OCI-LY3 (cell line): Measurements from ENCODE around the gene TEDC2.
A peak's percentile ranks its signal among the peaks of the same experiment; 100 is the strongest.

Source experiments
- H2AFZ ChIP-seq: fragments of 200-600, 300-600 bp; shearing (Covaris generic); 2 replicates; pipeline ENCODE4 v1.6.0; 2014; ENCODE audit warnings: antibody characterized with exemption, low read depth, low read length
- H3K27ac ChIP-seq: fragments of 200-600, 300-600 bp; sonication (generic); 2 replicates; pipeline ENCODE4 v1.5.1; 2014; ENCODE audit warnings: mild to moderate bottlenecking, low read length, moderate library complexity, mixed read lengths
- H3K27me3 ChIP-seq: fragments of 200-600, 300-600 bp; sonication (generic); 2 replicates; pipeline ENCODE4 v1.6.1; 2014; ENCODE audit warnings: low read depth, low read length, mixed read lengths
- H3K36me3 ChIP-seq: fragments of 200-600, 300-600 bp; sonication (generic); replicated peaks from 2 replicates; pipeline ENCODE3; 2014; ENCODE audit warnings: low read depth, low read length, mixed read lengths
- H3K4me1 ChIP-seq: fragments of 300-600, 200-600 bp; sonication (generic); 2 replicates; pipeline ENCODE4 v1.6.1; 2014; ENCODE audit warnings: low read length, mixed read lengths
- H3K4me2 ChIP-seq: fragments of 200-600, 300-600 bp; sonication (generic); 2 replicates; pipeline ENCODE4 v1.6.1; 2014; ENCODE audit warnings: low read length, mixed read lengths
- H3K4me3 ChIP-seq: fragments of 300-600, 200-600 bp; sonication (generic); 2 replicates; pipeline ENCODE4 v1.5.1; 2014; ENCODE audit warnings: antibody characterized with exemption, mild to moderate bottlenecking, low read length, moderate library complexity
- H3K79me2 ChIP-seq: fragments of 300-600, 200-600 bp; shearing (Covaris generic); 2 replicates; pipeline ENCODE4 v1.6.1; 2014; ENCODE audit warnings: mild to moderate bottlenecking, low read length, mixed read lengths
- H3K9ac ChIP-seq: fragments of 300-600, 200-600 bp; shearing (Covaris generic); 2 replicates; pipeline ENCODE4 v1.6.0; 2014; ENCODE audit warnings: mild to moderate bottlenecking, low read length, moderate library complexity
- H3K9me3 ChIP-seq: fragments of 200-600, 300-600 bp; shearing (Covaris generic); 2 replicates; pipeline ENCODE4 v1.6.1; 2014; ENCODE audit warnings: low read length, mixed read lengths; ENCODE audit not compliant: insufficient read depth
- H4K20me1 ChIP-seq: fragments of 200-600, 300-600 bp; sonication (generic); 2 replicates; pipeline ENCODE4 v1.6.1; 2016; ENCODE audit warnings: low read length, mixed read lengths; ENCODE audit not compliant: insufficient read depth
- CTCF ChIP-seq: fragments of 200-600, 300-600 bp; sonication (generic); IDR thresholded peaks from 2 replicates; pipeline ENCODE4 v1.5.1; 2014; ENCODE audit warnings: antibody characterized with exemption, low read length, low read depth
- EZH2phosphoT487 ChIP-seq: fragments of 200-600 bp; shearing (Covaris generic); IDR thresholded peaks from 2 replicates; pipeline ENCODE4 v1.6.1; 2018; ENCODE audit warnings: antibody characterized with exemption, mixed run types, low read depth

Gene TEDC2

GRCh38 chr16:2473446-2473926 lies 13.6 kb downstream of the TEDC2 start:
- Histone ChIP-seq H3K9me3 (no peaks in the 10 kb centered on the region), H3K4me2 (peak overlapping the region; percentile 89), H4K20me1 (peaks cover 7% of the 10 kb centered on the region; the same call in 1 of the 2 replicates), H3K4me1 (peaks cover 31% of the 10 kb centered on the region), H3K27ac (no peak overlapping the region), H3K9ac (0 out of 2 replicates have a peak overlapping the region, but pooled peaks have one; percentile 6), H2AFZ (no peak overlapping the region), H3K4me3 (peak overlapping the region; percentile 98), H3K79me2 (peaks cover 11% of the 10 kb centered on the region; the same call in 1 of the 2 replicates), H3K27me3 (peaks cover 21% of the 10 kb centered on the region), H3K36me3 (no peaks in the 10 kb centered on the region)
- TF ChIP-seq CTCF (no peak), EZH2phosphoT487 (no peak)

- H3K36me3 ChIP-seq = no peaks in the 10 kb centered on the region
- H3K4me2 ChIP-seq = peak overlapping the region; percentile 89
- peaks cover 18% of the 10 kb centered on the region for H3K27me3 ChIP-seq
- peak overlapping the region; percentile 63 for H3K27ac ChIP-seq
- peak overlapping the region; percentile 58 for H2AFZ ChIP-seq
- peak overlapping the region; percentile 98 for H3K9ac ChIP-seq
- H3K4me1 ChIP-seq = peaks cover 23% of the 10 kb centered on the region
- TF ChIP-seq EZH2phosphoT487 (no peak), CTCF (no peak)
- no peaks in the 10 kb centered on the region for H3K9me3 ChIP-seq
- peak overlapping the region; percentile 98 for H3K4me3 ChIP-seq
- peaks cover 11% of the 10 kb centered on the region; the same call in 1 of the 2 replicates for H3K79me2 ChIP-seq
- H4K20me1 ChIP-seq = peaks cover 7% of the 10 kb centered on the region; the same call in 1 of the 2 replicates
Measured at GRCh38 chr16:2473999-2474876, 14.3 kb downstream of the TEDC2 start.

GRCh38 chr16:2474877-2475412 lies 15.0 kb downstream of the TEDC2 start, which contains the start of gene TBC1D24:
TSS of gene TBC1D24 (plus strand) at chr16:2475127. CDS start at chr16:2496149, 21,022 bp downstream.
- H3K9me3 ChIP-seq = no peaks in the 10 kb centered on the region
- no peak for TF ChIP-seq CTCF
- H3K9ac ChIP-seq = peak within 1 kb of the TSS; percentile 98
- H3K4me3 ChIP-seq = peak within 1 kb of the TSS; percentile 98
- H2AFZ ChIP-seq = peak within 1 kb of the TSS; percentile 58
- no peaks in the 10 kb centered on the region for H3K36me3 ChIP-seq
- peaks cover 11% of the 10 kb centered on the region for H3K27me3 ChIP-seq
- peaks cover 7% of the 10 kb centered on the region; the same call in 1 of the 2 replicates for H4K20me1 ChIP-seq
- peaks cover 11% of the 10 kb centered on the region; the same call in 1 of the 2 replicates for H3K79me2 ChIP-seq
- H3K4me2 ChIP-seq = peak within 1 kb of the TSS; percentile 93
- H3K4me1 ChIP-seq = peaks cover 16% of the 10 kb centered on the region
- peak within 1 kb of the TSS; percentile 63 for H3K27ac ChIP-seq
